SK-N-SH (cell line): Measurements from ENCODE around the gene KRTAP3-1. TPM values are rescaled to one million over a fixed set of nuclear protein-coding genes. Genes with fewer than 3 reads are reported as not detected.

ENCODE experiments used
- CTCF ChIA-PET: fragments of 300-600, 350-600 bp; formaldehyde crosslinking; extraction: SDS; loops from one replicate; lab custom pipeline; 2021; lab: Yijun Ruan, JAX
- POLR2A ChIA-PET: fragments of 350-600 bp; sonication (Branson Sonifier 250); formaldehyde crosslinking; extraction: SDS; loops from one replicate; lab custom pipeline; 2020; ENCODE audit warnings: antibody characterized with exemption, inconsistent platforms; lab: Yijun Ruan, JAX
- DNase-seq: peaks from one replicate; pipeline ENCODE4 v3.0.0; 2012
- H2AFZ ChIP-seq: fragments of 200-600 bp; sonication (generic); 2 replicates; pipeline ENCODE4 v1.8.1; 2016; ENCODE audit warnings: antibody characterized with exemption, mild to moderate bottlenecking, low read depth
- H3F3A ChIP-seq: fragments of 200-600 bp; sonication (generic); replicated peaks from 2 replicates; pipeline ENCODE3; 2016; ENCODE audit warnings: antibody characterized with exemption, mild to moderate bottlenecking; ENCODE audit not compliant: insufficient read depth
- H3K27ac ChIP-seq, 2 experiments: fragments of 200-500 bp in 1 of 2; fragments of 200-600 bp in 1 of 2; sonication (Bioruptor generic) in 1 of 2; sonication (generic), shearing (Covaris generic) in 1 of 2; 2 replicates each; pipeline versions ENCODE4 v1.5.1 to v1.6.1; 2014 to 2016; ENCODE audit warnings: low read depth in 2 of 2, inconsistent platforms in 1 of 2, low read length in 1 of 2, mild to moderate bottlenecking in 1 of 2, mixed read lengths in 1 of 2
- H3K27me3 ChIP-seq: fragments of 200-600 bp; sonication (generic), shearing (Covaris generic); 2 replicates; pipeline ENCODE4 v1.6.1; 2016; ENCODE audit warnings: mixed run types; ENCODE audit not compliant: insufficient read depth
- H3K36me3 ChIP-seq, 2 experiments: fragments of 200-500 bp in 1 of 2; fragments of 200-600 bp in 1 of 2; sonication (Bioruptor generic) in 1 of 2; sonication (generic) in 1 of 2; replicated peaks in 1 of 2; 2 replicates each; pipeline versions ENCODE3 to v1.5.1; 2014 to 2016; ENCODE audit warnings: low read length in 1 of 2, mild to moderate bottlenecking in 1 of 2; ENCODE audit not compliant: insufficient read depth in 2 of 2, control insufficient read depth in 1 of 2
- H3K4me1 ChIP-seq, 2 experiments: fragments of 200-500 bp in 1 of 2; fragments of 200-600 bp in 1 of 2; sonication (Bioruptor generic) in 1 of 2; sonication (generic), shearing (Covaris generic) in 1 of 2; 2 replicates each; pipeline versions ENCODE4 v1.5.1 to v1.6.1; 2014 to 2016; ENCODE audit warnings: low read depth in 1 of 2, low read length in 1 of 2, mixed run types in 1 of 2; ENCODE audit not compliant: insufficient read depth in 2 of 2, control insufficient read depth in 1 of 2
- H3K4me2 ChIP-seq: fragments of 200-600 bp; sonication (generic), shearing (Covaris generic); 2 replicates; pipeline ENCODE4 v1.6.1; 2017; ENCODE audit warnings: mixed run types
- H3K4me3 ChIP-seq, 2 experiments: fragments of 200-500 bp in 1 of 2; fragments of 200-600 bp in 1 of 2; sonication (Bioruptor generic) in 1 of 2; sonication (generic), shearing (Covaris generic) in 1 of 2; 2 replicates each; pipeline versions ENCODE4 v1.5.1 to v1.8.1; 2014 to 2016; ENCODE audit warnings: low read depth in 2 of 2, inconsistent platforms in 1 of 2, low read length in 1 of 2, mild to moderate bottlenecking in 1 of 2, mixed read lengths in 1 of 2, moderate library complexity in 1 of 2
- H3K79me2 ChIP-seq: fragments of 200-600 bp; sonication (generic); 2 replicates; pipeline ENCODE4 v1.8.1; 2017; ENCODE audit warnings: mild to moderate bottlenecking; ENCODE audit not compliant: insufficient read depth
- H3K9ac ChIP-seq: fragments of 200-600 bp; sonication (generic); 2 replicates; pipeline ENCODE4 v1.6.1; 2017; ENCODE audit warnings: mixed run types
- H3K9me2 ChIP-seq: fragments of 200-600 bp; sonication (generic); 2 replicates; pipeline ENCODE4 v1.6.1; 2017; ENCODE audit warnings: mixed run types
- H3K9me3 ChIP-seq: fragments of 200-600 bp; sonication (generic); 2 replicates; pipeline ENCODE4 v1.6.1; 2017; ENCODE audit warnings: mixed run types, mild to moderate bottlenecking, moderate library complexity
- H4K20me1 ChIP-seq: fragments of 200-600 bp; sonication (generic); 2 replicates; pipeline ENCODE4 v1.6.1; 2017; ENCODE audit warnings: mild to moderate bottlenecking, mixed run types; ENCODE audit not compliant: insufficient read depth
- ELF1 ChIP-seq: IDR thresholded peaks from 2 replicates; pipeline ENCODE4 v1.4.0; 2012
- FOSL2 ChIP-seq: IDR thresholded peaks from 2 replicates; pipeline ENCODE4 v1.4.0; 2012; ENCODE audit warnings: low read depth, mild to moderate bottlenecking, moderate library complexity, borderline replicate concordance
- FOXM1 ChIP-seq: IDR thresholded peaks from 2 replicates; pipeline ENCODE4 v1.4.0; 2012; ENCODE audit warnings: low read depth, mild to moderate bottlenecking
- JUND ChIP-seq: IDR thresholded peaks from 2 replicates; pipeline ENCODE4 v1.4.0; 2012
- MEF2A ChIP-seq: IDR thresholded peaks from 2 replicates; pipeline ENCODE4 v1.4.0; 2012; ENCODE audit warnings: low read depth, borderline replicate concordance
- NFIC ChIP-seq: IDR thresholded peaks from 2 replicates; pipeline ENCODE4 v1.4.0; 2012; ENCODE audit warnings: borderline replicate concordance
- NRF1 ChIP-seq: IDR thresholded peaks from 2 replicates; pipeline ENCODE4 v1.6.1; 2012; ENCODE audit warnings: low read depth, mild to moderate bottlenecking, low read length
- POLR2AphosphoS5 ChIP-seq: IDR thresholded peaks from 2 replicates; pipeline ENCODE4 v1.6.1; 2012; ENCODE audit warnings: low read depth, low read length
- RAD21 ChIP-seq: IDR thresholded peaks from 2 replicates; pipeline ENCODE4 v1.6.1; 2012; ENCODE audit warnings: mild to moderate bottlenecking, low read length
- RCOR1 ChIP-seq: fragments of 150-350 bp; IDR thresholded peaks from 2 replicates; pipeline ENCODE4 v1.6.1; 2017; ENCODE audit warnings: antibody characterized with exemption, low read length
- RXRA ChIP-seq: IDR thresholded peaks from 2 replicates; pipeline ENCODE4 v1.4.0; 2012; ENCODE audit warnings: low read depth, mild to moderate bottlenecking, borderline replicate concordance
- SIN3A ChIP-seq: IDR thresholded peaks from 2 replicates; pipeline ENCODE4 v1.6.1; 2012; ENCODE audit warnings: low read depth, mild to moderate bottlenecking, low read length, moderate library complexity, borderline replicate concordance
- SMC3 ChIP-seq: IDR thresholded peaks from 2 replicates; pipeline ENCODE4 v1.6.1; 2012; ENCODE audit warnings: low read depth, low read length, improper control_type of control experiment
- TCF12 ChIP-seq: IDR thresholded peaks from 2 replicates; pipeline ENCODE4 v1.4.0; 2012
- WGBS: methylation state at CpG from one replicate; pipeline ENCODE4 v1.1.6; 2017; ENCODE audit warnings: low lambda C conversion rate; 5-methylcytosine and 5-hydroxymethylcytosine counted together
- polyA plus RNA-seq, 3 experiments: library from polyadenylated mRNA; depleted of rRNA; stranded (reverse); fragments of >200 nt; gene quantifications; 2 replicates each; pipeline ENCODE4 v1.2.3, GENCODE V29; 2012
- TF ChIP-seq, protein P1 (sequence below): IDR thresholded peaks from 2 replicates; pipeline ENCODE4 v1.6.1; 2012; ENCODE audit warnings: mild to moderate bottlenecking, low read depth, low read length, moderate library complexity
- TF ChIP-seq, protein P2 (sequence below): fragments of 150-350 bp; IDR thresholded peaks from 2 replicates; pipeline ENCODE4 v1.6.1; 2016; ENCODE audit warnings: mild to moderate bottlenecking, low read depth, low read length
- TF ChIP-seq, protein P3 (sequence below): fragments of 150-350 bp; IDR thresholded peaks from 2 replicates; pipeline ENCODE4 v1.6.1; 2017; ENCODE audit warnings: antibody characterized with exemption, low read length, low read depth, borderline replicate concordance
- TF ChIP-seq, protein P4 (sequence below): IDR thresholded peaks from 2 replicates; pipeline ENCODE4 v1.4.0; 2012; ENCODE audit warnings: low read depth
- TF ChIP-seq, protein P5 (sequence below): IDR thresholded peaks from 2 replicates; pipeline ENCODE4 v1.4.0; 2012; ENCODE audit warnings: low read depth, borderline replicate concordance

The KRTAP3-1 gene
- polyA plus RNA-seq, 1 of the 3 experiments (the other 2 are of a cell fraction) = not detected

DNA sequence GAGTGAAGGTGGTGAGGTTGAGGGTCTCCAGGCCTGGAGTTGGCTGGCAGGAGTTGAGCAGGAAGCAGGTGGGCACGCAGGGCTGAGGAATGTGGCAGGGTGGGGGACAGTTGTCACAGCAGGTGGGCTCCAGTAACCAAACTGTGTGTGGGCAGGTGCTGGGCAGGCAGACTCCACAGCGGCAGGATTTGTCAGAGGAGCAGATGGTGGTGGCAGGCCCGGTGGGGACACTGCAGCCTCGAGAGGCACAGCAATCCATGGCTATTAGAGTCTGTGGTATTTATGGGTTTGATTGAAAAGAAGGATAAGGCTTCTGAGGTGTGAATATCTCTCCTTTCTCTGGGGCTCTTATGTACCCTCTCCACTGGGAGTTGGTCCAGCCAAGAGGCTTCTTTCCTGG lies 15.1 kb downstream of the KRTAP3-1 start, which contains the start of gene KRTAP3-3:
Gene KRTAP3-3 (minus strand): TSS at position 326 of the 400 bp plus-strand sequence. CDS start 67 bp downstream, at position 259.
- Histone ChIP-seq H3K9me3 (no peaks in the 10 kb centered on the region), H3F3A (no peaks in the 10 kb centered on the region), H4K20me1 (no peaks in the 10 kb centered on the region), H3K4me1 (no peaks in the 10 kb centered on the region), H3K79me2 (no peaks in the 10 kb centered on the region), H3K27ac (no peak within 1 kb of the TSS), H3K27me3 (peaks cover 31% of the 10 kb centered on the region), H3K9ac (no peak within 1 kb of the TSS), H3K4me3 (no peak within 1 kb of the TSS), H3K9me2 (no peaks in the 10 kb centered on the region; the same call in 1 of the 2 replicates), H2AFZ (no peak within 1 kb of the TSS), H3K36me3 (no peaks in the 10 kb centered on the region), H3K4me2 (no peak within 1 kb of the TSS)
- ChIA-PET CTCF (no interaction called here), POLR2A (no interaction called here)
- no peak for TF ChIP-seq RAD21
- no peak for TF ChIP-seq FOSL2
- no peak for TF ChIP-seq RCOR1
- TF ChIP-seq MEF2A = no peak
- TF ChIP-seq, protein P1, sequence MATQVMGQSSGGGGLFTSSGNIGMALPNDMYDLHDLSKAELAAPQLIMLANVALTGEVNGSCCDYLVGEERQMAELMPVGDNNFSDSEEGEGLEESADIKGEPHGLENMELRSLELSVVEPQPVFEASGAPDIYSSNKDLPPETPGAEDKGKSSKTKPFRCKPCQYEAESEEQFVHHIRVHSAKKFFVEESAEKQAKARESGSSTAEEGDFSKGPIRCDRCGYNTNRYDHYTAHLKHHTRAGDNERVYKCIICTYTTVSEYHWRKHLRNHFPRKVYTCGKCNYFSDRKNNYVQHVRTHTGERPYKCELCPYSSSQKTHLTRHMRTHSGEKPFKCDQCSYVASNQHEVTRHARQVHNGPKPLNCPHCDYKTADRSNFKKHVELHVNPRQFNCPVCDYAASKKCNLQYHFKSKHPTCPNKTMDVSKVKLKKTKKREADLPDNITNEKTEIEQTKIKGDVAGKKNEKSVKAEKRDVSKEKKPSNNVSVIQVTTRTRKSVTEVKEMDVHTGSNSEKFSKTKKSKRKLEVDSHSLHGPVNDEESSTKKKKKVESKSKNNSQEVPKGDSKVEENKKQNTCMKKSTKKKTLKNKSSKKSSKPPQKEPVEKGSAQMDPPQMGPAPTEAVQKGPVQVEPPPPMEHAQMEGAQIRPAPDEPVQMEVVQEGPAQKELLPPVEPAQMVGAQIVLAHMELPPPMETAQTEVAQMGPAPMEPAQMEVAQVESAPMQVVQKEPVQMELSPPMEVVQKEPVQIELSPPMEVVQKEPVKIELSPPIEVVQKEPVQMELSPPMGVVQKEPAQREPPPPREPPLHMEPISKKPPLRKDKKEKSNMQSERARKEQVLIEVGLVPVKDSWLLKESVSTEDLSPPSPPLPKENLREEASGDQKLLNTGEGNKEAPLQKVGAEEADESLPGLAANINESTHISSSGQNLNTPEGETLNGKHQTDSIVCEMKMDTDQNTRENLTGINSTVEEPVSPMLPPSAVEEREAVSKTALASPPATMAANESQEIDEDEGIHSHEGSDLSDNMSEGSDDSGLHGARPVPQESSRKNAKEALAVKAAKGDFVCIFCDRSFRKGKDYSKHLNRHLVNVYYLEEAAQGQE = no peak
- TF ChIP-seq POLR2AphosphoS5 = no peak
- TF ChIP-seq, protein P2, sequence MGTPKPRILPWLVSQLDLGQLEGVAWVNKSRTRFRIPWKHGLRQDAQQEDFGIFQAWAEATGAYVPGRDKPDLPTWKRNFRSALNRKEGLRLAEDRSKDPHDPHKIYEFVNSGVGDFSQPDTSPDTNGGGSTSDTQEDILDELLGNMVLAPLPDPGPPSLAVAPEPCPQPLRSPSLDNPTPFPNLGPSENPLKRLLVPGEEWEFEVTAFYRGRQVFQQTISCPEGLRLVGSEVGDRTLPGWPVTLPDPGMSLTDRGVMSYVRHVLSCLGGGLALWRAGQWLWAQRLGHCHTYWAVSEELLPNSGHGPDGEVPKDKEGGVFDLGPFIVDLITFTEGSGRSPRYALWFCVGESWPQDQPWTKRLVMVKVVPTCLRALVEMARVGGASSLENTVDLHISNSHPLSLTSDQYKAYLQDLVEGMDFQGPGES = no peak
- no peak for TF ChIP-seq TCF12
- TF ChIP-seq RXRA = no peak
- TF ChIP-seq, protein P3, sequence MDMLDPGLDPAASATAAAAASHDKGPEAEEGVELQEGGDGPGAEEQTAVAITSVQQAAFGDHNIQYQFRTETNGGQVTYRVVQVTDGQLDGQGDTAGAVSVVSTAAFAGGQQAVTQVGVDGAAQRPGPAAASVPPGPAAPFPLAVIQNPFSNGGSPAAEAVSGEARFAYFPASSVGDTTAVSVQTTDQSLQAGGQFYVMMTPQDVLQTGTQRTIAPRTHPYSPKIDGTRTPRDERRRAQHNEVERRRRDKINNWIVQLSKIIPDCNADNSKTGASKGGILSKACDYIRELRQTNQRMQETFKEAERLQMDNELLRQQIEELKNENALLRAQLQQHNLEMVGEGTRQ = no peak
- TF ChIP-seq JUND = no peak
- TF ChIP-seq ELF1 = no peak
- TF ChIP-seq SIN3A = no peak
- TF ChIP-seq NRF1 = no peak
- TF ChIP-seq, protein P4, sequence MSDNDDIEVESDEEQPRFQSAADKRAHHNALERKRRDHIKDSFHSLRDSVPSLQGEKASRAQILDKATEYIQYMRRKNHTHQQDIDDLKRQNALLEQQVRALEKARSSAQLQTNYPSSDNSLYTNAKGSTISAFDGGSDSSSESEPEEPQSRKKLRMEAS = no peak
- TF ChIP-seq NFIC = no peak
- TF ChIP-seq, protein P5, sequence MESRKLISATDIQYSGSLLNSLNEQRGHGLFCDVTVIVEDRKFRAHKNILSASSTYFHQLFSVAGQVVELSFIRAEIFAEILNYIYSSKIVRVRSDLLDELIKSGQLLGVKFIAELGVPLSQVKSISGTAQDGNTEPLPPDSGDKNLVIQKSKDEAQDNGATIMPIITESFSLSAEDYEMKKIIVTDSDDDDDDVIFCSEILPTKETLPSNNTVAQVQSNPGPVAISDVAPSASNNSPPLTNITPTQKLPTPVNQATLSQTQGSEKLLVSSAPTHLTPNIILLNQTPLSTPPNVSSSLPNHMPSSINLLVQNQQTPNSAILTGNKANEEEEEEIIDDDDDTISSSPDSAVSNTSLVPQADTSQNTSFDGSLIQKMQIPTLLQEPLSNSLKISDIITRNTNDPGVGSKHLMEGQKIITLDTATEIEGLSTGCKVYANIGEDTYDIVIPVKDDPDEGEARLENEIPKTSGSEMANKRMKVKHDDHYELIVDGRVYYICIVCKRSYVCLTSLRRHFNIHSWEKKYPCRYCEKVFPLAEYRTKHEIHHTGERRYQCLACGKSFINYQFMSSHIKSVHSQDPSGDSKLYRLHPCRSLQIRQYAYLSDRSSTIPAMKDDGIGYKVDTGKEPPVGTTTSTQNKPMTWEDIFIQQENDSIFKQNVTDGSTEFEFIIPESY = no peak
- TF ChIP-seq SMC3 = no peak
- TF ChIP-seq FOXM1 = no peak
- no peak for DNase-seq
- 0% methylated on average over 3 of the region's 4 CpGs for WGBS
